ENCODE results near the gene FAM217A. TPM values are rescaled to one million over a fixed set of nuclear protein-coding genes. Genes with fewer than 3 reads are reported as not detected.

The FAM217A gene
- total and polyA plus RNA-seq, 2 of the 13 experiments (the other 11 are each of a cell fraction or from before 2014, with no cell fraction given) = not detected

DNA sequence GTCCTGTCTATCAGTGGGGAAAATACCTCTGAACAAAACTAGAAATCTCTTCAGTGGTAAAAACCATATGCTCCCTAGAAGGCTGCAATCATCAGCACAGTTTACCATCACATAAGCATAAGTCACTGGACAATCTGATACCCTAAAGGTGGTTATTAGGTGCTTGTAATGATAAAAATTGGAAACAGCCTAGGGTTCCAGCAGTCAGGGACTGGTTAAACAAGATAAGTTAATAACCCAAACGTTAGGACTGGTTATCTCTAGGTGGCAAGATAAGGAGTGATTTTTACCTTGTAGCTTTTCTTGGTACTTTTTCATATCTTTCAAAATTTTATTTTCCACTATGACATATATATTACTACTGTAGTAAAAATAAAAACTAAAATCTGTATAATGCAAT is 45.4 kb upstream of the FAM217A start:
- intact Hi-C loops (cut with micrococcal nuclease; ENCODE audit: unreplicated experiment) = no loop called here
- no peak overlapping the region for H3K4me2 ChIP-seq (ENCODE audit: low read depth, low read length)
- H3K9me3 ChIP-seq (ENCODE audit: low read length) = no peaks in the 10 kb centered on the region
- POLR2A ChIA-PET = interaction anchor here (1.0 kb wide), 1 partner anchor 12 kb away, joined by 3 read pairs; no protein-coding TSS in a partner anchor
- H3K36me3 ChIP-seq (replicated peaks in 1 of 2; ENCODE audit: control insufficient read depth in 1 of 2, insufficient read depth in 2 of 2, low read length in 2 of 2) = peaks cover 22 to 76% of the 10 kb centered on the region in 2 experiments
- H3K27ac ChIP-seq (ENCODE audit: extremely low read length, insufficient read depth, low read length) = no peak overlapping the region
- H2AFZ ChIP-seq (ENCODE audit: low read length) = no peak overlapping the region
- peaks cover 20% of the 10 kb centered on the region for H3K4me1 ChIP-seq (ENCODE audit: insufficient read depth, low read length)
- ATAC-seq (no peak), FAIRE-seq (no peak), DNase-seq (ENCODE audit: low spot score) (no peak)
- in situ Hi-C loops (cut with HindIII; ENCODE audit: extremely low pct_ligation_motif_present, low pct_unique_long_range_greater_than_20kb) = no loop called here
- H3K79me2 ChIP-seq (ENCODE audit: insufficient read depth, low read length) = no peaks in the 10 kb centered on the region
- TF ChIP-seq ZNF335 (CRISPR knock-in tag; IDR thresholded peaks at IDR 0.05) (no peak), ARNT (IDR thresholded peaks at IDR 0.05) (no peak), MTA1 (CRISPR knock-in tag; IDR thresholded peaks at IDR 0.05; ENCODE audit: borderline replicate concordance) (no peak), ZNF773 (CRISPR knock-in tag; IDR thresholded peaks at IDR 0.05; ENCODE audit: borderline replicate concordance) (no peak), NFATC3 (CRISPR knock-in tag; IDR thresholded peaks at IDR 0.05) (no peak)
- TF ChIP-seq, protein P1, sequence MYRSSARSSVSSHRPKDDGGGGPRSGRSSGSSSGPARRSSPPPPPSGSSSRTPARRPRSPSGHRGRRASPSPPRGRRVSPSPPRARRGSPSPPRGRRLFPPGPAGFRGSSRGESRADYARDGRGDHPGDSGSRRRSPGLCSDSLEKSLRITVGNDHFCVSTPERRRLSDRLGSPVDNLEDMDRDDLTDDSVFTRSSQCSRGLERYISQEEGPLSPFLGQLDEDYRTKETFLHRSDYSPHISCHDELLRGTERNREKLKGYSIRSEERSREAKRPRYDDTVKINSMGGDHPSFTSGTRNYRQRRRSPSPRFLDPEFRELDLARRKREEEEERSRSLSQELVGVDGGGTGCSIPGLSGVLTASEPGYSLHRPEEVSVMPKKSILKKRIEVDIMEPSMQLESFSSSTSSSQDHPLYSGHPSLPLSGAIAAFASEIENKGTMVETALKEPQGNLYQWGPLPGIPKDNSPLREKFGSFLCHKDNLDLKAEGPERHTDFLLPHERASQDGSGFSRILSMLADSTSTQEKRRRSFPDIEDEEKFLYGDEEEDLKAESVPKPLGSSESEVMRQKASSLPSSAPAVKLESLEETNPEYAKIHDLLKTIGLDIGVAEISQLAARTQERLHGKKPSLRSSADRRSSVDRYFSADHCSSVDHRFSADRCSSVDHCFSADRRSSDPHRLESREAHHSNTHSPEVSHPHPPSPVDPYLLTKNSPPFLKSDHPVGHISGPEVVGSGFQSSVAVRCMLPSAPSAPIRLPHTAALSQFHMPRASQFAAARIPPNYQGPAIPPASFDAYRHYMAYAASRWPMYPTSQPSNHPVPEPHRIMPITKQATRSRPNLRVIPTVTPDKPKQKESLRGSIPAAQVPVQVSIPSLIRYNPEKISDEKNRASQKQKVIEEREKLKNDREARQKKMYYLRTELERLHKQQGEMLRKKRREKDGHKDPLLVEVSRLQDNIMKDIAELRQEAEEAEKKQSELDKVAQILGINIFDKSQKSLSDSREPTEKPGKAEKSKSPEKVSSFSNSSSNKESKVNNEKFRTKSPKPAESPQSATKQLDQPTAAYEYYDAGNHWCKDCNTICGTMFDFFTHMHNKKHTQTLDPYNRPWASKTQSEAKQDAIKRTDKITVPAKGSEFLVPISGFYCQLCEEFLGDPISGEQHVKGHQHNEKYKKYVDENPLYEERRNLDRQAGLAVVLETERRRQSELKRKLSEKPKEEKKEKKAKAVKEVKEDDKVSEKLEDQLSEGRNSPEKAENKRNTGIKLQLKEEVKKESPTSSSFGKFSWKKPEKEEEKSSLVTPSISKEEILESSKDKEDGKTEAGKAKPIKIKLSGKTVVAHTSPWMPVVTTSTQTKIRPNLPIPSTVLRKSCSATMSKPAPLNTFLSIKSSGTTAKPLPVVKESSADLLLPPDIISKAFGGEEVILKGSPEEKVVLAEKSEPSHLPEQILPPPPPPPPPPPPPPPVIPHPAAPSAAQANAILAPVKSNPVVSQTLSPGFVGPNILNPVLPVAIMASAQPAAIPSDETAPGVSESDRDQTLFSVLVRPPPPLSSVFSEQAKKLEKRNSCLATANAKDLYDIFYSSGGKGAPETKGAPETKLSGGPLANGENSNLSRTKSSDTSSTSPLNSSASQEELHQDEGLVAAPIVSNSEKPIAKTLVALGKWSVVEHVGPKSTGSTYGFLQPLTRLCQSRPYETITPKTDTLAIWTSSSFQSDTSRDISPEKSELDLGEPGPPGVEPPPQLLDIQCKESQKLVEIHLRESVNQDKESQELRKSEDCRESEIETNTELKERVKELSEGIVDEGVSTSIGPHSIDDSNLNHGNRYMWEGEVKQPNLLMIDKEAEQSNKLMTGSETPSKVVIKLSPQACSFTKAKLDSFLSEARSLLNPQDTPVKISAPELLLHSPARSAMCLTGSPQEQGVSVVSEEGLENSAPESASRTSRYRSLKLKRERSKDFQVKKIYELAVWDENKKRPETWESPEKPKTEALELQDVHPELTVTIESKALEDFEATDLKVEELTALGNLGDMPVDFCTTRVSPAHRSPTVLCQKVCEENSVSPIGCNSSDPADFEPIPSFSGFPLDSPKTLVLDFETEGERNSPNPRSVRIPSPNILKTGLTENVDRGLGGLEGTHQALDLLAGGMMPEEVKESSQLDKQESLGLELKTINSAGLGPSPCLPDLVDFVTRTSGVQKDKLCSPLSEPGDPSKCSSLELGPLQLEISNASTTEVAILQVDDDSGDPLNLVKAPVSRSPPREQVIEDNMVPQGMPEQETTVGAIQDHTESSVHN (CRISPR knock-in tag; IDR thresholded peaks at IDR 0.05) = no peak
- TF ChIP-seq, protein P2, sequence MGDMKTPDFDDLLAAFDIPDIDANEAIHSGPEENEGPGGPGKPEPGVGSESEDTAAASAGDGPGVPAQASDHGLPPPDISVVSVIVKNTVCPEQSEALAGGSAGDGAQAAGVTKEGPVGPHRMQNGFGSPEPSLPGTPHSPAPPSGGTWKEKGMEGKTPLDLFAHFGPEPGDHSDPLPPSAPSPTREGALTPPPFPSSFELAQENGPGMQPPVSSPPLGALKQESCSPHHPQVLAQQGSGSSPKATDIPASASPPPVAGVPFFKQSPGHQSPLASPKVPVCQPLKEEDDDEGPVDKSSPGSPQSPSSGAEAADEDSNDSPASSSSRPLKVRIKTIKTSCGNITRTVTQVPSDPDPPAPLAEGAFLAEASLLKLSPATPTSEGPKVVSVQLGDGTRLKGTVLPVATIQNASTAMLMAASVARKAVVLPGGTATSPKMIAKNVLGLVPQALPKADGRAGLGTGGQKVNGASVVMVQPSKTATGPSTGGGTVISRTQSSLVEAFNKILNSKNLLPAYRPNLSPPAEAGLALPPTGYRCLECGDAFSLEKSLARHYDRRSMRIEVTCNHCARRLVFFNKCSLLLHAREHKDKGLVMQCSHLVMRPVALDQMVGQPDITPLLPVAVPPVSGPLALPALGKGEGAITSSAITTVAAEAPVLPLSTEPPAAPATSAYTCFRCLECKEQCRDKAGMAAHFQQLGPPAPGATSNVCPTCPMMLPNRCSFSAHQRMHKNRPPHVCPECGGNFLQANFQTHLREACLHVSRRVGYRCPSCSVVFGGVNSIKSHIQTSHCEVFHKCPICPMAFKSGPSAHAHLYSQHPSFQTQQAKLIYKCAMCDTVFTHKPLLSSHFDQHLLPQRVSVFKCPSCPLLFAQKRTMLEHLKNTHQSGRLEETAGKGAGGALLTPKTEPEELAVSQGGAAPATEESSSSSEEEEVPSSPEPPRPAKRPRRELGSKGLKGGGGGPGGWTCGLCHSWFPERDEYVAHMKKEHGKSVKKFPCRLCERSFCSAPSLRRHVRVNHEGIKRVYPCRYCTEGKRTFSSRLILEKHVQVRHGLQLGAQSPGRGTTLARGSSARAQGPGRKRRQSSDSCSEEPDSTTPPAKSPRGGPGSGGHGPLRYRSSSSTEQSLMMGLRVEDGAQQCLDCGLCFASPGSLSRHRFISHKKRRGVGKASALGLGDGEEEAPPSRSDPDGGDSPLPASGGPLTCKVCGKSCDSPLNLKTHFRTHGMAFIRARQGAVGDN (CRISPR knock-in tag; IDR thresholded peaks at IDR 0.05) = no peak
- 81% methylated on average over 1 of the region's 1 CpG for WGBS (ENCODE audit: low lambda C conversion rate)
- no peaks in the 10 kb centered on the region for H4K20me1 ChIP-seq (ENCODE audit: insufficient read depth, low read length)
- TSS peak; percentile 17 for BruUV-seq (replicated peaks)
- no peaks in the 10 kb centered on the region for H3K27me3 ChIP-seq (ENCODE audit: control insufficient read depth in 1 of 2, insufficient read depth in 2 of 2, low read length in 2 of 2)
- CTCF ChIA-PET (ENCODE audit: low intra/inter-chr PET ratio, low total read pairs) = no interaction called here
- H3K9ac ChIP-seq (ENCODE audit: insufficient read depth, low read depth, low read length) = no peak overlapping the region
- H3K4me3 ChIP-seq (replicated peaks in 1 of 3; ENCODE audit: insufficient read depth in 1 of 3, low read depth in 2 of 3, low read length in 3 of 3) = no peak overlapping the region

Data from HepG2 (cell line).